OCI-LY3 (cell line): ENCODE data around the gene RGS9.

Experiments
- H2AFZ ChIP-seq: fragments of 200-600, 300-600 bp; shearing (Covaris generic); 2 replicates; pipeline ENCODE4 v1.6.0; 2014; ENCODE audit warnings: antibody characterized with exemption, low read depth, low read length
- H3K27ac ChIP-seq: fragments of 200-600, 300-600 bp; sonication (generic); 2 replicates; pipeline ENCODE4 v1.5.1; 2014; ENCODE audit warnings: mild to moderate bottlenecking, low read length, moderate library complexity, mixed read lengths
- H3K27me3 ChIP-seq: fragments of 200-600, 300-600 bp; sonication (generic); 2 replicates; pipeline ENCODE4 v1.6.1; 2014; ENCODE audit warnings: low read depth, low read length, mixed read lengths
- H3K36me3 ChIP-seq: fragments of 200-600, 300-600 bp; sonication (generic); replicated peaks from 2 replicates; pipeline ENCODE3; 2014; ENCODE audit warnings: low read depth, low read length, mixed read lengths
- H3K4me1 ChIP-seq: fragments of 300-600, 200-600 bp; sonication (generic); 2 replicates; pipeline ENCODE4 v1.6.1; 2014; ENCODE audit warnings: low read length, mixed read lengths
- H3K4me2 ChIP-seq: fragments of 200-600, 300-600 bp; sonication (generic); 2 replicates; pipeline ENCODE4 v1.6.1; 2014; ENCODE audit warnings: low read length, mixed read lengths
- H3K4me3 ChIP-seq: fragments of 300-600, 200-600 bp; sonication (generic); 2 replicates; pipeline ENCODE4 v1.5.1; 2014; ENCODE audit warnings: antibody characterized with exemption, mild to moderate bottlenecking, low read length, moderate library complexity
- H3K79me2 ChIP-seq: fragments of 300-600, 200-600 bp; shearing (Covaris generic); 2 replicates; pipeline ENCODE4 v1.6.1; 2014; ENCODE audit warnings: mild to moderate bottlenecking, low read length, mixed read lengths
- H3K9ac ChIP-seq: fragments of 300-600, 200-600 bp; shearing (Covaris generic); 2 replicates; pipeline ENCODE4 v1.6.0; 2014; ENCODE audit warnings: mild to moderate bottlenecking, low read length, moderate library complexity
- H3K9me3 ChIP-seq: fragments of 200-600, 300-600 bp; shearing (Covaris generic); 2 replicates; pipeline ENCODE4 v1.6.1; 2014; ENCODE audit warnings: low read length, mixed read lengths; ENCODE audit not compliant: insufficient read depth
- H4K20me1 ChIP-seq: fragments of 200-600, 300-600 bp; sonication (generic); 2 replicates; pipeline ENCODE4 v1.6.1; 2016; ENCODE audit warnings: low read length, mixed read lengths; ENCODE audit not compliant: insufficient read depth
- CTCF ChIP-seq: fragments of 200-600, 300-600 bp; sonication (generic); IDR thresholded peaks from 2 replicates; pipeline ENCODE4 v1.5.1; 2014; ENCODE audit warnings: antibody characterized with exemption, low read length, low read depth
- EZH2phosphoT487 ChIP-seq: fragments of 200-600 bp; shearing (Covaris generic); IDR thresholded peaks from 2 replicates; pipeline ENCODE4 v1.6.1; 2018; ENCODE audit warnings: antibody characterized with exemption, mixed run types, low read depth

The RGS9 gene

GRCh38 chr17:65156835-65157565, 19.8 kb downstream of the RGS9 start:
- Histone ChIP-seq H3K27me3 (no peaks in the 10 kb centered on the region), H3K4me1 (peaks cover 26% of the 10 kb centered on the region), H4K20me1 (no peaks in the 10 kb centered on the region), H3K27ac (no peak overlapping the region), H3K4me2 (no peak overlapping the region), H3K9me3 (no peaks in the 10 kb centered on the region), H3K36me3 (no peaks in the 10 kb centered on the region), H3K4me3 (no peak overlapping the region), H3K9ac (no peak overlapping the region), H2AFZ (no peak overlapping the region), H3K79me2 (no peaks in the 10 kb centered on the region)
- no peak for TF ChIP-seq EZH2phosphoT487
- no peak for TF ChIP-seq CTCF

GRCh38 chr17:65158041-65158440, 20.9 kb downstream of the RGS9 start:
- no peak overlapping the region for H3K27ac ChIP-seq
- H2AFZ ChIP-seq = no peak overlapping the region
- peaks cover 26% of the 10 kb centered on the region for H3K4me1 ChIP-seq
- H3K79me2 ChIP-seq = no peaks in the 10 kb centered on the region
- H3K36me3 ChIP-seq = no peaks in the 10 kb centered on the region
- no peaks in the 10 kb centered on the region for H3K9me3 ChIP-seq
- no peak for TF ChIP-seq CTCF
- TF ChIP-seq EZH2phosphoT487 = no peak
- H3K4me2 ChIP-seq = no peak overlapping the region
- no peaks in the 10 kb centered on the region for H4K20me1 ChIP-seq
- H3K27me3 ChIP-seq = no peaks in the 10 kb centered on the region
- H3K9ac ChIP-seq = no peak overlapping the region
- H3K4me3 ChIP-seq = no peak overlapping the region

GRCh38 chr17:65158622-65159021, 21.5 kb downstream of the RGS9 start:
- H3K4me1 ChIP-seq = peaks cover 29% of the 10 kb centered on the region
- no peaks in the 10 kb centered on the region for H3K9me3 ChIP-seq
- H3K4me2 ChIP-seq = no peak overlapping the region
- no peak overlapping the region for H3K27ac ChIP-seq
- H3K4me3 ChIP-seq = no peak overlapping the region
- H4K20me1 ChIP-seq = no peaks in the 10 kb centered on the region
- TF ChIP-seq EZH2phosphoT487 (no peak), CTCF (no peak)
- H3K79me2 ChIP-seq = no peaks in the 10 kb centered on the region
- H2AFZ ChIP-seq = no peak overlapping the region
- no peaks in the 10 kb centered on the region for H3K36me3 ChIP-seq
- no peak overlapping the region for H3K9ac ChIP-seq
- no peaks in the 10 kb centered on the region for H3K27me3 ChIP-seq

GRCh38 chr17:65160516-65160915, 23.3 kb downstream of the RGS9 start:
- H3K4me2 ChIP-seq = no peak overlapping the region
- TF ChIP-seq CTCF = no peak
- TF ChIP-seq EZH2phosphoT487 = no peak
- no peaks in the 10 kb centered on the region for H3K79me2 ChIP-seq
- H3K27ac ChIP-seq = no peak overlapping the region
- H3K27me3 ChIP-seq = no peaks in the 10 kb centered on the region
- H3K4me1 ChIP-seq = peaks cover 22% of the 10 kb centered on the region
- H3K36me3 ChIP-seq = no peaks in the 10 kb centered on the region
- H4K20me1 ChIP-seq = no peaks in the 10 kb centered on the region
- H3K9ac ChIP-seq = no peak overlapping the region
- H2AFZ ChIP-seq = no peak overlapping the region
- no peak overlapping the region for H3K4me3 ChIP-seq
- H3K9me3 ChIP-seq = no peaks in the 10 kb centered on the region
